Kasumi-1 (cell line): ENCODE measurements around the gene BAG1.

Experiments
- DNase-seq, 2 experiments: peaks; one replicate each; lab custom pipeline; 2025; lab: John Stamatoyannopoulos, UW

BAG1 gene

GRCh38 chr9:33210006-33210715 is 54.3 kb downstream of the BAG1 start:
- no peak for DNase-seq

GRCh38 chr9:33209394-33209793 is 55.1 kb downstream of the BAG1 start:
- no peak for DNase-seq

- DNase-seq = no peak
These were observed 61.8 kb downstream of the BAG1 start for GRCh38 chr9:33202552-33203201.
